IMR-90 (cell line): Measurements from ENCODE around the gene VPS37B. TPM values are rescaled to one million over a fixed set of nuclear protein-coding genes. Genes with fewer than 3 reads are reported as not detected.

Source experiments
- ATAC-seq: fragments of 200-7000 bp; cut with Tn5 transposase; 2 replicates; pipeline ENCODE4 v1.9.1; 2020; ENCODE audit warnings: low read depth, mild to moderate bottlenecking, moderate library complexity
- BruUV-seq: library from RNA; stranded (reverse); fragments of 400-500 nt; replicated peaks from 2 replicates; lab custom pipeline; 2021; lab: Mats Ljungman, UMichigan
- CTCF ChIA-PET: fragments of 300-600 bp; formaldehyde crosslinking; extraction: SDS; loops from one replicate; lab custom pipeline; 2021; ENCODE audit warnings: antibody characterized with exemption; lab: Yijun Ruan, JAX
- POLR2A ChIA-PET: fragments of 300-600 bp; sonication (Branson Sonifier 250); formaldehyde crosslinking; loops from one replicate; lab custom pipeline; 2022; ENCODE audit warnings: antibody characterized with exemption; ENCODE audit not compliant: unreplicated experiment; lab: Charles Lee
- DNase-seq: peaks from one replicate; pipeline ENCODE4 v3.0.0; 2013
- H2AFZ ChIP-seq: replicated peaks from 2 replicates; pipeline ENCODE3; 2013; ENCODE audit warnings: low read length, mild to moderate bottlenecking; ENCODE audit not compliant: poor library complexity
- H2AK5ac ChIP-seq: 2 replicates; pipeline ENCODE4 v1.6.1; 2013; ENCODE audit warnings: low read depth, low read length, inconsistent platforms
- H2AK9ac ChIP-seq: replicated peaks from 2 replicates; pipeline ENCODE3; 2013; ENCODE audit warnings: mild to moderate bottlenecking, low read depth, low read length, moderate library complexity; ENCODE audit not compliant: poor library complexity
- H2BK120ac ChIP-seq: 2 replicates; pipeline ENCODE4 v1.6.1; 2013; ENCODE audit warnings: low read depth, low read length, inconsistent platforms
- H2BK15ac ChIP-seq: 3 replicates; pipeline ENCODE4 v1.6.1; 2013; ENCODE audit warnings: low read depth, low read length, inconsistent platforms
- H2BK20ac ChIP-seq: 2 replicates; pipeline ENCODE4 v1.6.1; 2013; ENCODE audit warnings: low read depth, mild to moderate bottlenecking, inconsistent platforms, low read length, moderate library complexity
- H2BK5ac ChIP-seq: 2 replicates; pipeline ENCODE4 v1.6.1; 2013; ENCODE audit warnings: mild to moderate bottlenecking, low read depth, low read length, inconsistent platforms; ENCODE audit not compliant: poor library complexity, severe bottlenecking
- H3K14ac ChIP-seq: replicated peaks from 2 replicates; pipeline ENCODE4 v1.6.1; 2013; ENCODE audit warnings: low read depth, low read length, inconsistent platforms
- H3K18ac ChIP-seq: 2 replicates; pipeline ENCODE4 v1.6.1; 2013; ENCODE audit warnings: low read depth, low read length, control low read depth
- H3K23ac ChIP-seq: 2 replicates; pipeline ENCODE4 v1.6.1; 2013; ENCODE audit warnings: low read depth, low read length, inconsistent platforms
- H3K27ac ChIP-seq: 2 replicates; pipeline ENCODE4 v1.5.1; 2013; ENCODE audit warnings: mild to moderate bottlenecking, control low read depth, low read length; ENCODE audit not compliant: insufficient read depth
- H3K27me3 ChIP-seq: 2 replicates; pipeline ENCODE4 v1.6.1; 2013; ENCODE audit warnings: low read length; ENCODE audit not compliant: control insufficient read depth, insufficient read depth
- H3K36me3 ChIP-seq: 2 replicates; pipeline ENCODE4 v1.6.1; 2013; ENCODE audit warnings: low read length, mixed read lengths; ENCODE audit not compliant: control insufficient read depth, insufficient read depth
- H3K4ac ChIP-seq: 2 replicates; pipeline ENCODE4 v1.6.1; 2013; ENCODE audit warnings: low read depth, low read length, inconsistent platforms
- H3K4me1 ChIP-seq: 2 replicates; pipeline ENCODE4 v1.6.1; 2013; ENCODE audit warnings: low read length, mixed read lengths; ENCODE audit not compliant: control insufficient read depth, insufficient read depth
- H3K4me2 ChIP-seq: 2 replicates; pipeline ENCODE4 v1.6.1; 2013; ENCODE audit warnings: low read depth, mild to moderate bottlenecking, control low read depth, low read length, moderate library complexity
- H3K4me3 ChIP-seq: 2 replicates; pipeline ENCODE4 v1.5.1; 2013; ENCODE audit warnings: low read depth, mild to moderate bottlenecking, control low read depth, low read length, moderate library complexity; ENCODE audit not compliant: insufficient read depth
- H3K56ac ChIP-seq: 2 replicates; pipeline ENCODE4 v1.6.1; 2013; ENCODE audit warnings: low read length, inconsistent platforms; ENCODE audit not compliant: insufficient read depth; ENCODE audit errors: extremely low read depth
- H3K79me1 ChIP-seq, 2 experiments: 2 replicates each; pipeline ENCODE4 v1.6.1; 2013; ENCODE audit warnings: low read length in 2 of 2, inconsistent platforms in 1 of 2, low read depth in 1 of 2
- H3K9ac ChIP-seq: 2 replicates; pipeline ENCODE4 v1.6.1; 2013; ENCODE audit warnings: low read depth, low read length, control low read depth
- H3K9me1 ChIP-seq: 2 replicates; pipeline ENCODE4 v1.6.1; 2013; ENCODE audit warnings: low read length, inconsistent platforms; ENCODE audit not compliant: insufficient read depth
- H3K9me3 ChIP-seq: 2 replicates; pipeline ENCODE4 v1.6.1; 2013; ENCODE audit warnings: low read length; ENCODE audit not compliant: control insufficient read depth, insufficient read depth
- H4K20me1 ChIP-seq: 2 replicates; pipeline ENCODE4 v1.6.1; 2013; ENCODE audit warnings: low read length, inconsistent platforms; ENCODE audit not compliant: insufficient read depth
- H4K5ac ChIP-seq: 2 replicates; pipeline ENCODE4 v1.6.1; 2013; ENCODE audit warnings: mild to moderate bottlenecking, low read depth, low read length, control low read depth
- H4K8ac ChIP-seq, 2 experiments: 2 replicates each; pipeline ENCODE4 v1.6.1; 2013; ENCODE audit warnings: low read depth in 2 of 2, low read length in 2 of 2, control low read depth in 1 of 2, inconsistent platforms in 1 of 2
- H4K91ac ChIP-seq: 2 replicates; pipeline ENCODE4 v1.6.1; 2013; ENCODE audit warnings: low read depth, low read length, inconsistent platforms; ENCODE audit not compliant: insufficient read depth
- BHLHE40 ChIP-seq: fragments of 150-350 bp; IDR thresholded peaks from 2 replicates; pipeline ENCODE4 v1.6.1; 2016; ENCODE audit warnings: mild to moderate bottlenecking, low read depth, low read length
- CHD1 ChIP-seq: IDR thresholded peaks from 2 replicates; pipeline ENCODE4 v1.6.1; 2012; ENCODE audit warnings: low read depth, low read length, improper control_type of control experiment
- CTCF ChIP-seq: conservative IDR thresholded peaks from 2 replicates; pipeline ENCODE4 v1.5.1; 2012; ENCODE audit warnings: mild to moderate bottlenecking, low read depth, low read length, improper control_type of control experiment
- ELK1 ChIP-seq: fragments of 150-350 bp; IDR thresholded peaks from 2 replicates; pipeline ENCODE4 v1.6.1; 2016; ENCODE audit warnings: low read depth, mild to moderate bottlenecking, low read length, moderate library complexity, borderline replicate concordance
- FOS ChIP-seq: fragments of 150-350 bp; IDR thresholded peaks from 2 replicates; pipeline ENCODE4 v1.6.1; 2016; ENCODE audit warnings: low read depth, low read length
- MAFK ChIP-seq: IDR thresholded peaks from 2 replicates; pipeline ENCODE4 v1.6.1; 2012; ENCODE audit warnings: low read depth, low read length, improper control_type of control experiment
- MAZ ChIP-seq: IDR thresholded peaks from 2 replicates; pipeline ENCODE4 v1.6.1; 2012; ENCODE audit warnings: low read depth, mild to moderate bottlenecking, low read length, improper control_type of control experiment, moderate library complexity, borderline replicate concordance
- MXI1 ChIP-seq: IDR thresholded peaks from 2 replicates; pipeline ENCODE4 v1.6.1; 2012; ENCODE audit warnings: low read depth, mild to moderate bottlenecking, low read length, moderate library complexity, borderline replicate concordance
- NFE2L2 ChIP-seq: fragments of 150-350 bp; IDR thresholded peaks from 2 replicates; pipeline ENCODE4 v1.6.1; 2016; ENCODE audit warnings: low read depth, mild to moderate bottlenecking, low read length
- RAD21 ChIP-seq: IDR thresholded peaks from 2 replicates; pipeline ENCODE4 v1.6.1; 2012; ENCODE audit warnings: low read length, improper control_type of control experiment
- RCOR1 ChIP-seq: IDR thresholded peaks from 2 replicates; pipeline ENCODE4 v1.6.1; 2012; ENCODE audit warnings: mild to moderate bottlenecking, low read length, improper control_type of control experiment; ENCODE audit not compliant: insufficient replicate concordance
- RFX5 ChIP-seq: IDR thresholded peaks from 2 replicates; pipeline ENCODE4 v1.8.0; 2012; ENCODE audit warnings: low read depth, mild to moderate bottlenecking, low read length, moderate library complexity
- WGBS, 2 experiments: methylation state at CpG; one replicate each; pipeline versions ENCODE4 v1.1.5 to v1.1.7; 2013; ENCODE audit warnings: missing lambda C conversion rate in 2 of 2; ENCODE audit not compliant: insufficient read length in 1 of 2; ENCODE audit errors: extremely low coverage in 2 of 2; 5-methylcytosine and 5-hydroxymethylcytosine counted together
- dilution Hi-C: fragments of 300-500 bp; cut with HindIII; formaldehyde crosslinking; loops from one replicate; pipeline ENCODE4 v1.14.3; 2018; ENCODE audit warnings: low sequenced_read_pairs; ENCODE audit not compliant: unreplicated experiment
- in situ Hi-C: fragments of 300-500 bp; cut with MboI; formaldehyde crosslinking; loops from 3 replicates; pipeline ENCODE4 v1.14.3; 2019; ENCODE audit warnings: low sequenced_read_pairs, inconsistent platforms, mixed read lengths
- intact Hi-C: fragments of 100-400 bp; cut with micrococcal nuclease; formaldehyde crosslinking; loops from 2 replicates; pipeline ENCODE4 v1.10.0; 2022
- polyA plus RNA-seq, 3 experiments: library from polyadenylated mRNA; depleted of rRNA; stranded (reverse); fragments of >200 nt; gene quantifications; 2 replicates each; pipeline ENCODE4 v1.2.3, GENCODE V29; 2012; ENCODE audit warnings: low replicate concordance in 1 of 3
- total RNA-seq: library from RNA; depleted of rRNA; stranded (reverse); fragments of >200 nt; gene quantifications from 2 replicates; pipeline ENCODE4 v1.2.3, GENCODE V29; 2012

The VPS37B gene
- total and polyA plus RNA-seq, 2 of the 4 experiments (the other 2 are of a cell fraction): 8.6 to 25.7 TPM

- Histone ChIP-seq H3K27ac (peak overlapping the region; percentile 18; the same call in 1 of the 2 replicates), H2BK120ac (peak overlapping the region; percentile 54; the same call in 1 of the 2 replicates), H3K4me1 (no peaks in the 10 kb centered on the region; the same call in 1 of the 2 replicates), H3K4me3 (peak overlapping the region; percentile 62), H2BK5ac (peak overlapping the region; percentile 42), H3K23ac (peak overlapping the region; percentile 98), H3K9me3 (peaks cover 3% of the 10 kb centered on the region), H3K18ac (no peak overlapping the region), H3K36me3 (no peaks in the 10 kb centered on the region), H3K79me1 (peaks cover 5 to 23% of the 10 kb centered on the region in 2 experiments; a peak in 2 of 4 replicates), H4K5ac (no peak overlapping the region), H4K91ac (no peak overlapping the region), H4K20me1 (no peaks in the 10 kb centered on the region), H3K4ac (peak overlapping the region; percentile 60), H3K9me1 (no peaks in the 10 kb centered on the region), H3K56ac (no peak overlapping the region), H2AK9ac (peak overlapping the region; percentile 80), H3K9ac (peak overlapping the region; percentile 12), H2AFZ (peak overlapping the region; percentile 88), H3K14ac (peak overlapping the region; percentile 73), H2BK20ac (peak overlapping the region; percentile 52; the same call in 1 of the 2 replicates), H3K4me2 (peak overlapping the region; percentile 98), H3K27me3 (peaks cover 2% of the 10 kb centered on the region; the same call in 1 of the 2 replicates), H2BK15ac (0 out of 3 replicates have a peak overlapping the region, but pooled peaks have one; percentile 3), H2AK5ac (peak overlapping the region; percentile 7; the same call in 1 of the 2 replicates), H4K8ac (peak overlapping the region in 1 of 2 experiments; percentile 52; a peak in 1 of 4 replicates)
- no TSS peak for BruUV-seq
- ChIA-PET CTCF (interaction anchor here (0.6 to 0.7 kb wide), 2 partner anchors 31 to 265 kb away, joined by 3 read pairs; no protein-coding TSS in a partner anchor), POLR2A (no interaction called here)
- DNase-seq (peak; percentile 44), ATAC-seq (peak; percentile 52)
- dilution Hi-C loops: no loop called here
- intact Hi-C loops: loop anchor here (2.0 kb wide), 1 partner anchor 42 kb away; no protein-coding TSS in a partner anchor
- in situ Hi-C loops: no loop called here
- TF ChIP-seq CHD1 (no peak), RCOR1 (no peak), MAFK (no peak), MAZ (no peak), RFX5 (no peak), MXI1 (no peak), RAD21 (no peak), CTCF (no peak), ELK1 (no peak), FOS (no peak), BHLHE40 (no peak), NFE2L2 (no peak)
- 43% methylated on average over 7 of the region's 21 CpGs; no CpG with 5 or more reads in 1 of the 2 experiments for WGBS, 2 experiments
Measured at GRCh38 chr12:122834104-122834920, 61.6 kb downstream of the VPS37B start.
